GM18873 (cell line): ENCODE data around the gene TTLL13.

Experiments used
- ATAC-seq: cut with Tn5 transposase; IDR thresholded peaks from one replicate; pipeline ENCODE4 v1.9.1; 2021; ENCODE audit warnings: mild to moderate bottlenecking, moderate library complexity, moderate number of reproducible peaks; ENCODE audit not compliant: unreplicated experiment, low FRiP score

TTLL13 gene

GRCh38 chr15:90213818-90214204, 35.5 kb upstream of the TTLL13 start:
- no peak for ATAC-seq

DNA sequence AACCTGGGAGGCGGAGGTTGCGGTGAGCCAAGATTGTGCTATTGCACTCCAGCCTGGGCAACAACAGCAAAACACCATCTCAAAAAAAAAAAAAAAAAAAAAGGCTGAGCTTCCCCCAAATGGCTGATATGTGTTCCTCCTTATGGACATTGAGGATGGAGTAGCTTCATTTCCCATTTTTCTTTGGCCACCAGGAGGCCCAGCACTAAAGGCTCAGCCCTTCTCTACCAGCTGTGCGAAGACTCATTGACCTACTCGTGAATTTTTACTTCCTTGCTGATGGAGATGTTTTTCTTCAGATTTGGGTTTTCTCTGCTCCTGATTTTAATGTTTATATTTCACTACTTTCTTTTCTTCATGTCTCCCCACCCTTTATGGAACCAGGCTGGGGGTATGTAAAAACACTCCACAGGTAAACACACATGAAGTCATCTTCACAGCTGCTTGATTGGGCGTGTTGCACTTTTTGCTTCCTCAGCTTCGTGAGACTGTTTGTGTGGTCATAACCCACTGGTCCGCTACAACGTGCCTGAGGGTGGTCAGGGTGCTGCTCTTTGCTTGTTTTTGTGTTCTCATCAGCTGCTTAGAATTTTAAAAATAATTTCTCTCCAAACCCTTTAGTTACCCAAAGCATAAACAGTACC, 34.7 kb upstream of the TTLL13 start:
- ATAC-seq, result no peak

DNA sequence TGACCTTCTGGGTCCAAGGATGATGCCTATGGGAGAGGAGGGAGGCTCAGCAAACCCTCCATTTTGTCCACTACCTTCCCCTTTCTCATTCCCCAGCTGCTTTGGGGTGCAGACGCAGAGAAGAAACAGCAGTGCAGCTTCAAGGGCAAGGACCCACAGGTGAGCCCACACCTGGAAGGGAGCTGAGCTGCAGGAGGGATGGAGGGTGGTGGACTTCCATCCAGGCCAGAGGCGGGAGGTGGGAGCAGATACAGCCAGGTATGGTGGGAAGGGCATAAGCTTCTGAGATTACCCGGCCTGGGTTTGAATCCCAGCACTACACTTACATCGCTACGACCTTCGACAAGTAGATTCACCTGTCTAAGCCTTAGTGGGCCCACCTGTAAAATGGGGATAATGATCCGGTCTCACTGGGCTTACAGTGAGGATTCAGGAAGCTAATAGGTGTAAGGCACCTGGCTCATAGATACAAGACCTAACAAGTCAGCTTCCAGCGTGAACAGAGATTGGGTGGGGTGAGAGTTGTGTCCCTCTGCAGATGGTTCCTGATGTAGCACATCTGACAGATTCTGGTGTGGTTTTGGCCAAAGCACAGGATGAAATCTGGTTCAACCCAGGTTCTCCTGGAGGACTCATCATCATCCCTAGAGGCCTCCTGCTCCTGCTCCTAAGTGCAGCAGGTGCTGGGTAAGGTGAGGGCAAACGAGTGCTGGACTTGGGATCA, 31.5 kb upstream of the TTLL13 start:
- no peak for ATAC-seq

GRCh38 chr15:90219421-90220141, 29.8 kb upstream of the TTLL13 start:
- no peak for ATAC-seq

DNA sequence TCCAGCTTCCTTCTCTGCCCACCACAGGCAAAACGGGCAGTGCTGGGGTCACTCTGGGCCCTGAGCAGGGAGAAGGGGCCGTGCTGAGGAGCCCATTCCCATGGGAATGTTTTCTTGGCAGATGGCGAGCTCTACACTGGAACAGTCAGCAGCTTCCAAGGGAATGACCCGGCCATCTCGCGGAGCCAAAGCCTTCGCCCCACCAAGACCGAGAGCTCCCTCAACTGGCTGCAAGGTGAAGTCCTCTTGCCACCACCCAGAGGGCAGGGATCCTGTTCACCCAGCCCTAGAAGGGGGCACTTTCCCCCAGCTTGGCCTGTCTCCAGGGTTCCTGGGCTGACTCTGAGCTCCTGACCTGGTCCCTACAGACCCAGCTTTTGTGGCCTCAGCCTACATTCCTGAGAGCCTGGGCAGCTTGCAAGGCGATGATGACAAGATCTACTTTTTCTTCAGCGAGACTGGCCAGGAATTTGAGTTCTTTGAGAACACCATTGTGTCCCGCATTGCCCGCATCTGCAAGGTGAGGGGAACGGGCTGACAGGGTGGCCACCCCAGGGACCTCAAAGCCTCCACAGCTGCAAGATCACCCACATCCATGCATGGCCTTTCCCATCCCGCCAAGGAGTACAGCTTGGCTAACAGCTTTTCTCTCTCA, 28.0 kb upstream of the TTLL13 start:
- ATAC-seq, result no peak

DNA sequence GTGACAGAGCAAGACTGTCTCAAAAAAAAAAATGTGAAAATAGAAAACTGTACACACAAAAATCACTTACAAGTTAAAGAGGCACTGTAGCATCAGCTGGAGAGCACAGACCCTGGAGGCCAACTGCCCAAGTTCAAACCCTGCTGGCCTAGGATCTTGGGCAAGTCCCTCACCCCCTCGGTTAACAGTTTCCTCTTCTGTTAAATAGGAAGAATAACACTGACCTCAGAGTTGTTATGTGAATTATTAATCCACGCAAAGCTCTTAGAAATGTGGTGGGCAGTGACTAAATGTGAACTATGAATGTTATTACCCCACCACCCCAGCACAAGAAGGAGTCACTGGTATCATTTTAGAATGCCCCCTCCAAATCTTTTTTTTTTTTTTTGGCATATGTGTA, 26.8 kb upstream of the TTLL13 start:
- no peak for ATAC-seq

- no peak for ATAC-seq
Observed at GRCh38 chr15:90223441-90224165, 25.8 kb upstream of the TTLL13 start.

GRCh38 chr15:90225047-90225446, 24.3 kb upstream of the TTLL13 start:
- ATAC-seq, result no peak

DNA sequence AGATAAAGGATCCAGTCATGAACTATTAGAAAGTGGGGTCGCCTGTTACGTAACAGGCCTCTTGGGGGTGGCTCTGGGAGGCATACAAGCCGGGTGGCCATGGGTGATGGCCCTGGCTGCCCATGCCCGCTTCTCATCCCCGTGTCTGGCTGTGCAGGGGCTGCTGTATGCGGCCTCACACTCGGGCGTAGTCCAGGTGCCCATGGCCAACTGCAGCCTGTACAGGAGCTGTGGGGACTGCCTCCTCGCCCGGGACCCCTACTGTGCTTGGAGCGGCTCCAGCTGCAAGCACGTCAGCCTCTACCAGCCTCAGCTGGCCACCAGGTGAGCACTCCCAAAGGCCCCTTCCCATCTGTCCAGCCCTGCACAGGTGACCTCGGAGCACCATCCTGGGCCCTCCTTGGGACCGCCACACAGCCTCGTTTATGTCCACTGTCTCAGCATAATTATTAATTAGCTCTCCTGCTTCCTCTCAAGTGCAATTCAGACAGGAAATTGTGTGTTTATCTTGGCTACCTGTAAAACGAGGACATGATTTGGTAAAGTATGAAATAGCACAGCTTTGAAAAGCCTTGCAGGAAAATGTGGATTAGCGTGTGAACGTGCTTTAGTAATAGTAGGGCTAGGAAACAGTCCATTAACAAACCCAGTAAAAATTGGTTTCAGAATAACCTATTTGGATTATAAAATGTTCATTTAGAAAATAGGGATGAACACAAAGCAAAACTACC, 23.7 kb upstream of the TTLL13 start:
- no peak for ATAC-seq

DNA sequence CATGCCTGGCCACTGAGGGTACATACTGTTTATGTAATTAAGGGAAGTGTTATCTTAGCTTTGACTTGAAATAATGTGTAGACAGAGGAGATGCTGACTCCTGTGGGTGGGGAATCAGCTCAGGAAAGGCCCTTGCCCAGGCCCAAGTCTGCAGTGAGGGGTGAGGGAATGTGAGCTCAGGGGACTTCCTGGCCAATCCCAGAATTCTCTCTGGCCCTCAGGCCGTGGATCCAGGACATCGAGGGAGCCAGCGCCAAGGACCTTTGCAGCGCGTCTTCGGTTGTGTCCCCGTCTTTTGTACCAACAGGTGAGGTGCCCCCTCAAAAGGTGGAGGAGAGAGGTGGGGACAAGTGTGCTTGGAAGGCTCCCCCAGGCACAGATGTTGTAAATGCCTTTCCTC, 22.0 kb upstream of the TTLL13 start:
- no peak for ATAC-seq

GRCh38 chr15:90227816-90228772, 21.3 kb upstream of the TTLL13 start:
- no peak for ATAC-seq

- no peak for ATAC-seq
Observed at GRCh38 chr15:90228960-90229359, 20.4 kb upstream of the TTLL13 start.

DNA sequence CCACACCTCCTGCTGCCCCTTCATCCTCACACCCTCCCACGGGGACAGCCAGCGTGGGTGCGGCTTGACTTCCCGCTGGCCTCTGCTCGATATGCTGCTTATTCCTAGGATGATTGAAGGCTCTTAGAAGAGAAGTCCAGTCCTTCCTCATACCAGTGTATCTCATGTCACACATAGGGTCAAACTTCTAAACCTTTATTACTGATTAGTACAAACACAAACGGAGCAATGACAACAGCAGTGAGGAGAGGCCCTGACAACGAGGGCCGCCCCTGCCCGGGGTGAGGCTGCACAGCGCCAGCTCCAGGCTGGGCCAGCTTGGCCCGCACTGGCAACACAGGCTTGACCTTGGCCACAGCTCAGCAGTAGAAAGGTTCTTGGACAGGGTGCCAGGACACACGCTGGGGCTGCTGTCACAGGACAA, 19.3 kb upstream of the TTLL13 start:
- no peak for ATAC-seq

DNA sequence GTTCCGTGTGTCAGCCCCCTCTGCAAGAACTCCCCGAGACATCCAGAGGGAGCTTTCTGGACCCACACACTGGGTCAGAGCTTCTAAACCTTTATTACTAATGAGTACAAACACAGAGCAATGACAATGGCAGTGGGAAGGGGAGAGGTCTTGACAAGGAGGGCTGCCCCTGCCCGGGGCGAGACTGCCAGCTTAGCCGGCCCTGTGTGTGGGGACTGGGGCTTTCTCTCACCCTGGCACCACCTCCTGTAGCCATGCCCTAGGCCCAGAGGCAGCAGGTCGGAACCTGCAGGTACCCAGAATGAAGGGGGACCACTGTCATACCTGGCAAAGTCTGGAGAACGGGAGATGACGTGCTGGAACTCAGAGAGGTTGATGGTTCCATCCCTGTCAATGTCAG, 18.7 kb upstream of the TTLL13 start:
- no peak for ATAC-seq

DNA sequence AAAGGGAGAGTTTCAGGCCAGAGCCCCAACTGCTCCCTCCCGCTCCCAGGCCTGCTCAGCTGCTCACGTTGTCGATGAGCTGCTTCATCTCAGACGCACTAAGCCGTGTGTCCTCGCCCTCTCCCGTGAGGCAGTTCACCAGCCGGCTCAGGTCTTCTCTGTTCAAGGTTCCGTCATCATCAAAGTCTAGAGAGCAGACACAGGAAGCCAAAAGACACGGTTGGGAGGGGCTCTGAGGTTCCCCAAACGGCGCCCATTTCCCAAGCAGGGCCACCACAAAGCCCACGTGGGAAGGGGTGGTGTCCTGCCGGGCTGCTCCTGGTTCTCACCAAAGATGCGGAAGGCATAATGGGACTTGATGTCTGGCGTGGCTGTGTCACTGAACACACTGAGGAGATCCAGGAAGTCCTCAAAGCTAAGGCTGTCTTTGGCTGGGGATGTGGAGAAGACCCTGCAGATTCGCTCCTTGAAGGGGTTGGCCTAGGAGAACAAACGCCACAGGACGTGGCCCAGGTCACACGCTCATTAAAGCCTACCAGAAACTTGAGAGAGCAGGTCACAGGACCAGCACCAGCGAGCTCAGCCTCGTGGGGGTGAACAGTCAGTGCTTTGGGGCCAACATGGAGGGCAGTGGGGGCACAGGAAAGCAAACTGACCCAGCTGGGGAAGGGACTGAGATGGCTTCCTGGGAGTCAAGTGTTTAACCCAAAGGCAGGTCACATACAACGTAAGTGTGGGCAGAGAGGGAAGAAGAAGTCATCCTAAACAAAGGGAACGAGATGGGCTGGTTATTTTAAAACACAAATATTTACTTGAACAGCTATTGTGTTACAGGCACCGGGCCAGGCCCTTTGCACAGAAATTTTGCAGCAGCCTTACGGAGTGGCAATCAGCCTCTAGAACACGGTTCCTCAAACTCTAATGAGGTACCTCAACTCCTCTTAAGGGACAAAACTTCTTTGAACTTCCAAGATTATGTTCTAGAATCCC, 18.0 kb upstream of the TTLL13 start:
- ATAC-seq, result no peak

DNA sequence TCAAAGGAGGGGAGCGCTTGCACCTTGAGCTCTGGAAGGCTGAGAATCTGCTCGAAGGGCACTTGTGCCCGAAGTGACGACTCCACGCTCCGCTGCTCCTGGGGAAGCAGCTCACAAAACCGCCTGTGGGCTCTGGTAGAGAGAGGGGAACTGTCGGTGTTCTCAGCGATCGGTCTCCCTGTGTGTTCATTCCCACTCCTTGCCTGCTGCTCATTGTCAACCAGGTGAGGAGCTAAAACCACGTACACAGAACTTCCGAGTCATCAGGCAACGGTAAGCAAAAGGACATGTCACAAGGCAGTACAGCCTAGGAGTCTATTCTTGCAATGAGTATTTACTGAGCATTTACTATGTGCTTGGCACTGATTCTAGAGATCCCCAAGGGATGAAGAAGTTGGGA, 17.2 kb upstream of the TTLL13 start:
- ATAC-seq, result no peak

GRCh38 chr15:90232941-90233386, 16.4 kb upstream of the TTLL13 start:
- ATAC-seq, result peak; percentile 2
